ENCODE data around the gene TLNRD1.

The TLNRD1 gene

GRCh38 chr15:80990955-80991354, 9.8 kb upstream of the TLNRD1 start:
- Histone ChIP-seq H3K4me3 (ENCODE audit: low read length in 2 of 2) (no peak overlapping the region), H3K4me1 (ENCODE audit: control insufficient read depth, insufficient read depth, low read length) (peaks cover 19% of the 10 kb centered on the region), H3K9ac (ENCODE audit: low read length in 2 of 2) (peak overlapping the region in 1 of 2 donors; percentile 61), H3K9me3 (ENCODE audit: control insufficient read depth in 2 of 2, low read length in 2 of 2) (no peaks in the 10 kb centered on the region), H3K27ac (ENCODE audit: low read length) (peak overlapping the region; percentile 2), H3K27me3 (ENCODE audit: control insufficient read depth in 1 of 2, insufficient read depth in 2 of 2, low read length in 2 of 2) (no peaks in the 10 kb centered on the region), H3K36me3 (ENCODE audit: control insufficient read depth in 2 of 2, insufficient read depth in 2 of 2, low read length in 2 of 2) (no peaks in the 10 kb centered on the region)

GRCh38 chr15:80991421-80991820, 9.3 kb upstream of the TLNRD1 start:
- Histone ChIP-seq H3K9me3 (ENCODE audit: control insufficient read depth in 2 of 2, low read length in 2 of 2) (no peaks in the 10 kb centered on the region), H3K9ac (ENCODE audit: low read length in 2 of 2) (no peak overlapping the region), H3K27me3 (ENCODE audit: control insufficient read depth in 1 of 2, insufficient read depth in 2 of 2, low read length in 2 of 2) (no peaks in the 10 kb centered on the region), H3K4me3 (ENCODE audit: low read length in 2 of 2) (no peak overlapping the region), H3K36me3 (ENCODE audit: control insufficient read depth in 2 of 2, insufficient read depth in 2 of 2, low read length in 2 of 2) (no peaks in the 10 kb centered on the region), H3K27ac (ENCODE audit: low read length) (peak overlapping the region; percentile 2), H3K4me1 (ENCODE audit: control insufficient read depth, insufficient read depth, low read length) (peaks cover 19% of the 10 kb centered on the region)

DNA sequence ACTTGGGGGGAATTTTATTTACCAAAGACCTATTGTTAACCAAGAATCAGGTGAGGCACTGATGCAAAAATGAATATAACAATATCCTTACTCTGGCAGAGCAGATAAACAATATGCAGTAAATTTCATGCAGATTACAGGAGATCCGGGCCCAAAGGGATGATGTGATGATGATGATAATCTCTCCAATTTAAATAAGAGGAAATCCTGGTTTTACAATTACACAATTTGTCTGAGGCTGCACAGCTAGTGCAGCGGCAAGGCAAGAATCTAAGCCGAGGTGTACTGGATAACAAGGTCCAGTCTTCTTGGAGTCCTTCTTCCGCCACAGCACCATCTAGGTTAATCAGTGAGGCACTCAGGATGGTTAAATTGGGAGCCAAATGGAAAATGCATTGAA, 8.7 kb upstream of the TLNRD1 start:
- H3K4me1 ChIP-seq (ENCODE audit: control insufficient read depth, insufficient read depth, low read length), result peaks cover 16% of the 10 kb centered on the region
- H3K9ac ChIP-seq (ENCODE audit: low read length in 2 of 2), result no peak overlapping the region
- H3K9me3 ChIP-seq (ENCODE audit: control insufficient read depth in 2 of 2, low read length in 2 of 2), result no peaks in the 10 kb centered on the region
- H3K27me3 ChIP-seq (ENCODE audit: control insufficient read depth in 1 of 2, insufficient read depth in 2 of 2, low read length in 2 of 2), result no peaks in the 10 kb centered on the region
- no peaks in the 10 kb centered on the region for H3K36me3 ChIP-seq (ENCODE audit: control insufficient read depth in 2 of 2, insufficient read depth in 2 of 2, low read length in 2 of 2)
- no peak overlapping the region for H3K4me3 ChIP-seq (ENCODE audit: low read length in 2 of 2)
- H3K27ac ChIP-seq (ENCODE audit: low read length), result no peak overlapping the region

DNA sequence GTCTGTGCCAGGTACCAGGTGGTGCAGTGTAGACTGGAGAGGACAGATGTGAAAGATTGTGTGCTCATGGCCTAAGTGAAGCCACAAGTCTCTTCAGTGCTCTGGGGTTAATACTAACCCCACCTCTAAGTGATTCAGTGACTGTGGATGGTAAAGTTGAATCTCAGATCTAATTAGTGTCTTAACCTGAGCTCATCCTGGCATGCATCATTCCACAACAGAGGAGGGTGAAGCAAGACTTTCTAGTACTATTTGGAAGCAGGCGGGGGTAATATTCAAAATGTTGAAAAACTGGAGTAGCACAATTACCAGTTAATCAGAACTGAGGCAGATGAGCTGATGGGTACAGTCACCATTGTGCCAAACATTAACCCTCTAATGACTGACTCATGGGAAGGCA, 8.3 kb upstream of the TLNRD1 start:
- H3K4me3 ChIP-seq (ENCODE audit: low read length in 2 of 2), result no peak overlapping the region
- H3K36me3 ChIP-seq (ENCODE audit: control insufficient read depth in 2 of 2, insufficient read depth in 2 of 2, low read length in 2 of 2), result no peaks in the 10 kb centered on the region
- H3K9ac ChIP-seq (ENCODE audit: low read length in 2 of 2), result no peak overlapping the region
- H3K27ac ChIP-seq (ENCODE audit: low read length), result no peak overlapping the region
- peaks cover 14% of the 10 kb centered on the region for H3K4me1 ChIP-seq (ENCODE audit: control insufficient read depth, insufficient read depth, low read length)
- H3K9me3 ChIP-seq (ENCODE audit: control insufficient read depth in 2 of 2, low read length in 2 of 2), result no peaks in the 10 kb centered on the region
- no peaks in the 10 kb centered on the region for H3K27me3 ChIP-seq (ENCODE audit: control insufficient read depth in 1 of 2, insufficient read depth in 2 of 2, low read length in 2 of 2)

- Histone ChIP-seq H3K27me3 (ENCODE audit: control insufficient read depth in 1 of 2, insufficient read depth in 2 of 2, low read length in 2 of 2) (no peaks in the 10 kb centered on the region), H3K9ac (ENCODE audit: low read length in 2 of 2) (no peak overlapping the region), H3K4me3 (ENCODE audit: low read length in 2 of 2) (no peak overlapping the region), H3K4me1 (ENCODE audit: control insufficient read depth, insufficient read depth, low read length) (peaks cover 8% of the 10 kb centered on the region), H3K27ac (ENCODE audit: low read length) (no peak overlapping the region), H3K9me3 (ENCODE audit: control insufficient read depth in 2 of 2, low read length in 2 of 2) (no peaks in the 10 kb centered on the region), H3K36me3 (ENCODE audit: control insufficient read depth in 2 of 2, insufficient read depth in 2 of 2, low read length in 2 of 2) (no peaks in the 10 kb centered on the region)
Measured at GRCh38 chr15:80996247-80996646, 4.5 kb upstream of the TLNRD1 start.

DNA sequence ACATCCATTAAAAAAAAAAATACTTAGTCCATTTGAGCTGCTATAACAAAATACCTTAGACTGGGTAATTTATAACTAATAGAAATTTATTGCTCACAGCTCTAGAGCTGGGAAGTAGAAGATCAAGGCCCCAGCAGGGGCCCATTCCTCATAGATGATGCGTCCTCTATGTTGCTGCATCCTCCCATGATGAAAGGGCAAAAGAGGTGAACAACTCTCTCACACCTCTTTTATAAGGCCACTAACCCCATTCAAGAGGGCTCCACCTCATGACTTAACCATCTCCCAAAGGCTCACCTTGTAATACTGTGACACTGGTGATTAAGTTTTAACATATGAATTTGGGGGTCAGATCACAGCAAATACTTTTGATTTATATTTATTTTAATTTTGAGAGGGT, 3.0 kb upstream of the TLNRD1 start:
- no peak overlapping the region for H3K9ac ChIP-seq (ENCODE audit: low read length in 2 of 2)
- H3K4me1 ChIP-seq (ENCODE audit: control insufficient read depth, insufficient read depth, low read length), result peaks cover 18% of the 10 kb centered on the region
- H3K27ac ChIP-seq (ENCODE audit: low read length), result no peak overlapping the region

DNA sequence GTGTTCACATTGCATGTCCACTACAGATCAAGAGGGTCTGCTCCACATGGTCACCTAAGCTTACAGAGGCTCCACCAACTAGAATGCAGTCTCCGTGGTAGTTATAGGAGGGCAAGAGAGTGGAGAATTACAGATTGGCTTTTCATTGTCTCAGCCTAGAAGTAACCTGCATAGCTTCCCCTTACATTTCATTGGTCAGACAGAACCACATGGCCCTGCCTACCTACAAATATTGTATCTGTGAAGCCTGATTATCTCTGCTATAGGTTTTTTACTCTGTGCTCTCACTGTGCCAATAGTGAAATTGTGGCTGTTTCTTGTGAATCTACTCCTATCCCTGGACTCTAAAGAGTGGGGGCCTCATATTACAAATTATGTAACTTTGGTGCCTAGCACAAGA, 2.5 kb upstream of the TLNRD1 start:
- Histone ChIP-seq H3K9ac (ENCODE audit: low read length in 2 of 2) (no peak overlapping the region), H3K9me3 (ENCODE audit: control insufficient read depth in 2 of 2, low read length in 2 of 2) (no peaks in the 10 kb centered on the region), H3K4me1 (ENCODE audit: control insufficient read depth, insufficient read depth, low read length) (peaks cover 22% of the 10 kb centered on the region), H3K4me3 (ENCODE audit: low read length in 2 of 2) (no peak overlapping the region), H3K27me3 (ENCODE audit: control insufficient read depth in 1 of 2, insufficient read depth in 2 of 2, low read length in 2 of 2) (no peaks in the 10 kb centered on the region), H3K36me3 (ENCODE audit: control insufficient read depth in 2 of 2, insufficient read depth in 2 of 2, low read length in 2 of 2) (peaks cover 0 to 4% of the 10 kb centered on the region in 2 donors), H3K27ac (ENCODE audit: low read length) (no peak overlapping the region)

More for the DNA sequence above, 3.0 kb upstream of the TLNRD1 start:
- Histone ChIP-seq H3K27me3 (ENCODE audit: control insufficient read depth in 1 of 2, insufficient read depth in 2 of 2, low read length in 2 of 2) (no peaks in the 10 kb centered on the region), H3K9me3 (ENCODE audit: control insufficient read depth in 2 of 2, low read length in 2 of 2) (no peaks in the 10 kb centered on the region), H3K4me3 (ENCODE audit: low read length in 2 of 2) (no peak overlapping the region), H3K36me3 (ENCODE audit: control insufficient read depth in 2 of 2, insufficient read depth in 2 of 2, low read length in 2 of 2) (peaks cover 0 to under 1% of the 10 kb centered on the region in 2 donors)

DNA sequence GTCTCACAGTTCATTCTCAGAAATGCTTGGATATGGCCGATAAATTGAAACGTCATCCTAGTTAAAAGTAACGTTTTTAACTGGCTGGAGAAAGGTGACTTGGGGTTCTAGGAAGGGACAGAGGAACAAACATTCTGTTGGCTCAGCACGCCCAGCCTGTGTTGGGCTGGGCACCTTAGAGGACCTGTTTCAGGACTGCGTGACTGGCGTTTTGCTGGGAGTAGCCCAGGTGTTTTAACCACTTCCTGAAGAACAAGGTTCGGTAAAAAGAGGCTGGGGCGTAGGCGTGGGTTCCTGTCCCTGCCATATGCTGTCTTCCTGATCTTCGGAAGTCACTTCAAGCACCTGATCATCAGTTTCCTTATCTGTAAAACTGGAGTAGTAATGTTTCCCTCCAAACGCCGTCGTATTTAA, 1.1 kb upstream of the TLNRD1 start:
- Histone ChIP-seq H3K27ac (ENCODE audit: low read length) (peak overlapping the region; percentile 88), H3K36me3 (ENCODE audit: control insufficient read depth in 2 of 2, insufficient read depth in 2 of 2, low read length in 2 of 2) (peaks cover 4 to 5% of the 10 kb centered on the region in 2 donors), H3K4me3 (ENCODE audit: low read length in 2 of 2) (peak overlapping the region in 1 of 2 donors; percentile 83), H3K27me3 (ENCODE audit: control insufficient read depth in 1 of 2, insufficient read depth in 2 of 2, low read length in 2 of 2) (no peaks in the 10 kb centered on the region), H3K9me3 (ENCODE audit: control insufficient read depth in 2 of 2, low read length in 2 of 2) (no peaks in the 10 kb centered on the region), H3K9ac (ENCODE audit: low read length in 2 of 2) (peak overlapping the region in 1 of 2 donors; percentile 96), H3K4me1 (ENCODE audit: control insufficient read depth, insufficient read depth, low read length) (peaks cover 22% of the 10 kb centered on the region)

GRCh38 chr15:81000144-81000623, 539 bp upstream of the TLNRD1 start:
- no peaks in the 10 kb centered on the region for H3K9me3 ChIP-seq (ENCODE audit: control insufficient read depth in 2 of 2, low read length in 2 of 2)
- peak overlapping the region; percentile 90 to 96 for H3K9ac ChIP-seq (ENCODE audit: low read length in 2 of 2)
- peaks cover 22% of the 10 kb centered on the region for H3K4me1 ChIP-seq (ENCODE audit: control insufficient read depth, insufficient read depth, low read length)
- H3K36me3 ChIP-seq (ENCODE audit: control insufficient read depth in 2 of 2, insufficient read depth in 2 of 2, low read length in 2 of 2), result peaks cover 4 to 6% of the 10 kb centered on the region in 2 donors
- peak overlapping the region; percentile 83 to 87 for H3K4me3 ChIP-seq (ENCODE audit: low read length in 2 of 2)
- H3K27ac ChIP-seq (ENCODE audit: low read length), result peak overlapping the region; percentile 88
- no peaks in the 10 kb centered on the region for H3K27me3 ChIP-seq (ENCODE audit: control insufficient read depth in 1 of 2, insufficient read depth in 2 of 2, low read length in 2 of 2)

DNA sequence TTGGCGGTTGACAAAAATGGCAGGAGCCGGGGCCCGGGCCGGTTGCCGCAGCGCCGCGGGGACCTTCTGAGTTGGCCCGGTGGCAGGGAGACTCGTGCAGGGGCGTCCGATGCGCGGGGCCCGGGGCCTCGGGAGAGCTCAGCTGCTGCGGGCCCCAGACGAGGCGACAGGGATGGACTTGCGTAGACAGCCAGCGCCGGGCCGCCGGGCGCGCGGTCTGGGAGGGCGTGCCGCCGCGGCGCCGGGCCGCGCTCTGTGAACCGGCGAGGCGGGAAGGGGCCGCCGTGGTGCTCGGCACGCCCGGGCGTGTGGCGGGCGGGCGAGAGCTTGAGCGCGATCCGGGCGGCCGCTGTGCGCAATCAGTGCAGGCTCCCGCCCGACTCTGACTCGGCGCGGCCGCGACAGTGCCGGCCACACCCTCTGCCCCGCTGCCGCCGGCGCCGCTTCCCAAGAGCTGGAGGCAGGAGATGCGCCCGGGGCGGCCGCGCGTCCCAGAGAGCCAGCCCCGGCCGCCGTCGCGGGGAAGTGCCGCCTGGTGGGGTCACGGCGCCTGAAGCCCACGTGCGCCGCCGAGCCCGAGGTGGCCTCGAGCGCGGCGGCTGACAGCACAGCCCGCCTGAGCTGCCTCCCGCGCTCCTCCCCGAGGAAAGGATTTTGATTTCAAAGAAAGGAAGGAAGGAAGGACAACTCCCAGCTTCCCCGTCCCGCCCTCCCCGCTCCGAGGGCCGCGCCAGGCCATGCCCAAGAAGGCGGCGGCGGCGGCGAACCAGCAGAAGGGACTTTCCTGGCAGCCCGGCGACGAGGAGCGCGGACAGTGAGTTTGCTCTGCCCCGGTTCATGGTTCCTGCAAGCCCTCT, 657 bp downstream of the TLNRD1 start:
- H3K4me3 ChIP-seq (ENCODE audit: low read length in 2 of 2), result peak overlapping the region; percentile 83 to 87
- no peaks in the 10 kb centered on the region for H3K9me3 ChIP-seq (ENCODE audit: control insufficient read depth in 2 of 2, low read length in 2 of 2)
- peaks cover 4 to 6% of the 10 kb centered on the region in 2 donors for H3K36me3 ChIP-seq (ENCODE audit: control insufficient read depth in 2 of 2, insufficient read depth in 2 of 2, low read length in 2 of 2)
- H3K27ac ChIP-seq (ENCODE audit: low read length), result peak overlapping the region; percentile 88
- peak overlapping the region; percentile 79 to 96 for H3K9ac ChIP-seq (ENCODE audit: low read length in 2 of 2)
- peaks cover 22% of the 10 kb centered on the region for H3K4me1 ChIP-seq (ENCODE audit: control insufficient read depth, insufficient read depth, low read length)
- no peaks in the 10 kb centered on the region for H3K27me3 ChIP-seq (ENCODE audit: control insufficient read depth in 1 of 2, insufficient read depth in 2 of 2, low read length in 2 of 2)

DNA sequence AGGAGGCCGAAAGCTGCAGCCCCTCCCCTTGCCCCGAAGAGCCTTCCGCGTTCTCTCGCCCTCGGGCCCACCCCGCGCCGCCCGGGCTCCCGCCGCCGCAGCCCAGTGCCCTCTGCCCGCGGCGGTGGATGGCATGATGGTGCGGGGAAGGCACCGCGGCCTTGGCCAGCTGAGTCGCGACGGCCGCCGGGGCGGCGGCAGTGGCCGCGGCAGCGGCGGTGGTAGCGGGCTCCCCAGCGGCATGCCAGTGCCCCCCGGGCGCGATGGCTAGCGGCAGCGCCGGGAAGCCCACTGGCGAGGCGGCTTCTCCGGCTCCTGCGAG, 1.2 kb downstream of the TLNRD1 start:
- Histone ChIP-seq H3K4me1 (ENCODE audit: control insufficient read depth, insufficient read depth, low read length) (peaks cover 22% of the 10 kb centered on the region), H3K4me3 (ENCODE audit: low read length in 2 of 2) (peak overlapping the region; percentile 83 to 87), H3K27me3 (ENCODE audit: control insufficient read depth in 1 of 2, insufficient read depth in 2 of 2, low read length in 2 of 2) (no peaks in the 10 kb centered on the region), H3K27ac (ENCODE audit: low read length) (peak overlapping the region; percentile 18), H3K9ac (ENCODE audit: low read length in 2 of 2) (peak overlapping the region in 1 of 2 donors; percentile 96), H3K36me3 (ENCODE audit: control insufficient read depth in 2 of 2, insufficient read depth in 2 of 2, low read length in 2 of 2) (peaks cover 4 to 6% of the 10 kb centered on the region in 2 donors), H3K9me3 (ENCODE audit: control insufficient read depth in 2 of 2, low read length in 2 of 2) (no peaks in the 10 kb centered on the region)
